Stimulated activated CD4-positive, alpha-beta T cell treated with anti-CD3 and anti-CD28 coated beads, TNF-alpha, amount 100 ng/mL, for 48 hours (primary cell): ENCODE results near the gene RFX4.

ENCODE experiments used
- DNase-seq, 3 donors: peaks; one replicate each; pipeline ENCODE4 v3.0.0-alpha.2; 2020; ENCODE audit warnings: low read depth in 3 of 3

The RFX4 gene

GRCh38 chr12:106646472-106646871 lies 63.7 kb downstream of the RFX4 start:
- no peak for DNase-seq

GRCh38 chr12:106647793-106648514 lies 65.2 kb downstream of the RFX4 start:
- no peak for DNase-seq

GRCh38 chr12:106648736-106649135 lies 65.9 kb downstream of the RFX4 start:
- no peak for DNase-seq

- no peak for DNase-seq
Measured at GRCh38 chr12:106651552-106651951, 68.7 kb downstream of the RFX4 start.

- no peak for DNase-seq
Measured at GRCh38 chr12:106652510-106653015, 69.8 kb downstream of the RFX4 start.

- no peak for DNase-seq
Measured at GRCh38 chr12:106655577-106655976, 72.8 kb downstream of the RFX4 start.

GRCh38 chr12:106657488-106657887 lies 74.7 kb downstream of the RFX4 start:
- DNase-seq: no peak

GRCh38 chr12:106663385-106663784 lies 80.6 kb downstream of the RFX4 start:
- DNase-seq: no peak

- no peak for DNase-seq
Measured at GRCh38 chr12:106669216-106669615, 86.4 kb downstream of the RFX4 start.

- DNase-seq: no peak
Measured at GRCh38 chr12:106670131-106670530, 87.3 kb downstream of the RFX4 start.

- no peak for DNase-seq
Measured at GRCh38 chr12:106671840-106672239, 89.0 kb downstream of the RFX4 start.

- no peak for DNase-seq
Measured at GRCh38 chr12:106672314-106673025, 89.7 kb downstream of the RFX4 start.

GRCh38 chr12:106673141-106673540 lies 90.3 kb downstream of the RFX4 start:
- no peak for DNase-seq

GRCh38 chr12:106675651-106676435 lies 93.0 kb downstream of the RFX4 start:
- no peak for DNase-seq

- no peak for DNase-seq
Measured at GRCh38 chr12:106679574-106679973, 96.8 kb downstream of the RFX4 start.

- no peak for DNase-seq
Measured at GRCh38 chr12:106680280-106680679, 97.5 kb downstream of the RFX4 start.

GRCh38 chr12:106681210-106681609 lies 98.4 kb downstream of the RFX4 start:
- DNase-seq: no peak

GRCh38 chr12:106682594-106683234 lies 99.9 kb downstream of the RFX4 start:
- no peak for DNase-seq

GRCh38 chr12:106684497-106684896 lies 101.7 kb downstream of the RFX4 start:
- no peak for DNase-seq

GRCh38 chr12:106685381-106685780 lies 102.6 kb downstream of the RFX4 start:
- no peak for DNase-seq

- no peak for DNase-seq
Measured at GRCh38 chr12:106687672-106688071, 104.9 kb downstream of the RFX4 start.
